ENCODE measurements around the gene MCHR1.
"Not testable (repeated sequence)": the region's sequence is repeated elsewhere in the genome, so short reads cannot be mapped to it uniquely, and the experiment has no call there.

DNA sequence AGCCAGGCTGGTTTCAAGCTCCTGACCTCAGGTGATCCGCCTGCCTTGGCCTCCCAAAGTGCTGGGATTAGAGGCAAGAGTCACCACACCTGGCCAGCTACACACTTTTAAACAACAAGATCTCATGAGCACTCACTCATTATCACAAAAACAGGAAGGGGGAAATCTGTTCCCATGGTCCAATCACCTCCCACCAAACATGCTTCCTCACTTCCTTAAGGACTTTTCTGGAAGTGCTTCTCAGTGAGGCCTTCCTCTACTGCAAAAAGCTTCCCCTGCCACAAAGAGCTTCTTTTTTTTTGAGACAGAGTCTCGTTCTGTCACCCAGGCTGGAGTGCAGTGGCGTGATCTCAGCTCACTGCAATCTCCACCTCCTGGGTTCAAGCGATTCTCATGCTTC lies 3.1 kb upstream of the MCHR1 start:
- not testable (repeated sequence) for TF ChIP-seq CTCF, POLR2A (IDR thresholded peaks at IDR 0.05)

Measured in Peyer's patch (tissue), 4 donors.